K562 (cell line): Measurements from ENCODE around the gene TRPC4AP. TPM values are rescaled to one million over a fixed set of nuclear protein-coding genes. Genes with fewer than 3 reads are reported as not detected.
A peak's percentile ranks its signal among the peaks of the same experiment; 100 is the strongest.

Source experiments
- CREB1 ChIP-seq, 2 experiments: sonication (generic) in 1 of 2; formaldehyde crosslinking in 1 of 2; IDR thresholded peaks; 2 replicates each; pipeline versions ENCODE4 v1.6.1 to v1.8.0; 2012 to 2022; ENCODE audit warnings: inconsistent platforms in 1 of 2, mild to moderate bottlenecking in 1 of 2, missing genetic modification reagents in 1 of 2, moderate library complexity in 1 of 2
- CXXC5 ChIP-seq: fragments of 250-450 bp; sonication (Bioruptor Pico); IDR thresholded peaks from 2 replicates; pipeline ENCODE4 v1.8.0; 2022; ENCODE audit warnings: inconsistent platforms, mild to moderate bottlenecking, moderate library complexity
- DMBX1 ChIP-seq: fragments of 250-450 bp; sonication (Bioruptor Pico); IDR thresholded peaks from 2 replicates; pipeline ENCODE4 v1.8.0; 2022; ENCODE audit warnings: inconsistent platforms, mild to moderate bottlenecking, moderate library complexity, borderline replicate concordance
- EP300 ChIP-seq: IDR thresholded peaks from 2 replicates; pipeline ENCODE4 v1.6.1; 2012; ENCODE audit warnings: low read length, improper control_type of control experiment
- ETS2 ChIP-seq: IDR thresholded peaks from 2 replicates; pipeline ENCODE4 v1.6.1; 2016; ENCODE audit warnings: borderline replicate concordance, missing genetic modification characterization, mild to moderate bottlenecking, moderate library complexity, missing compliant biosample characterization; ENCODE audit not compliant: poor library complexity, severe bottlenecking
- FOXP1 ChIP-seq: sonication (generic); formaldehyde crosslinking; IDR thresholded peaks from 2 replicates; pipeline ENCODE4 v1.8.0; 2022; ENCODE audit warnings: mild to moderate bottlenecking, missing genetic modification reagents
- GATAD2B ChIP-seq: fragments of 450-650 bp; IDR thresholded peaks from 2 replicates; pipeline ENCODE4 v1.6.1; 2017; ENCODE audit warnings: mild to moderate bottlenecking, borderline replicate concordance
- HDAC2 ChIP-seq: fragments of 450-650 bp; IDR thresholded peaks from 2 replicates; pipeline ENCODE4 v1.6.1; 2016; ENCODE audit warnings: mild to moderate bottlenecking
- JUN ChIP-seq, 2 experiments: sonication (generic) in 1 of 2; formaldehyde crosslinking in 1 of 2; IDR thresholded peaks; 2 replicates each; pipeline versions ENCODE4 v1.6.1 to v1.8.0; 2012 to 2022; ENCODE audit warnings: borderline replicate concordance in 2 of 2, mild to moderate bottlenecking in 2 of 2, improper control_type of control experiment in 1 of 2, low read depth in 1 of 2, low read length in 1 of 2, missing genetic modification reagents in 1 of 2
- JUND ChIP-seq, 2 experiments: IDR thresholded peaks; 2 replicates in 1 of 2; 3 replicates in 1 of 2; pipeline ENCODE4 v1.6.1; 2011; ENCODE audit warnings: borderline replicate concordance in 2 of 2, low read depth in 2 of 2, low read length in 2 of 2, improper control_type of control experiment in 1 of 2, missing biosample characterization in 1 of 2, missing genetic modification characterization in 1 of 2, missing genetic modification reagents in 1 of 2
- L3MBTL2 ChIP-seq: fragments of 450-650 bp; IDR thresholded peaks from 2 replicates; pipeline ENCODE4 v1.6.1; 2016; ENCODE audit warnings: mild to moderate bottlenecking, moderate library complexity
- MXI1 ChIP-seq: IDR thresholded peaks from 2 replicates; pipeline ENCODE4 v1.6.1; 2011; ENCODE audit warnings: low read depth, mild to moderate bottlenecking, improper control_type of control experiment, low read length
- NR2C1 ChIP-seq, 2 experiments: fragments of 450-650 bp; IDR thresholded peaks; 2 replicates each; pipeline ENCODE4 v1.6.1; 2017; ENCODE audit warnings: mild to moderate bottlenecking in 2 of 2, antibody characterized with exemption in 1 of 2, inconsistent platforms in 1 of 2, missing compliant biosample characterization in 1 of 2, missing genetic modification characterization in 1 of 2
- PKNOX1 ChIP-seq: fragments of 450-650 bp; IDR thresholded peaks from 2 replicates; pipeline ENCODE4 v1.6.1; 2016
- PURB ChIP-seq: sonication (generic); formaldehyde crosslinking; IDR thresholded peaks from 2 replicates; pipeline ENCODE4 v1.9.0; 2021; ENCODE audit warnings: low read depth, mild to moderate bottlenecking, missing genetic modification reagents
- SMAD4 ChIP-seq: fragments of 250-450 bp; sonication (Bioruptor Pico); conservative IDR thresholded peaks from 2 replicates; pipeline ENCODE4 v1.8.0; 2021; ENCODE audit warnings: inconsistent platforms, mild to moderate bottlenecking, moderate library complexity
- SMARCE1 ChIP-seq: fragments of 450-650 bp; IDR thresholded peaks from 2 replicates; pipeline ENCODE4 v1.7.1; 2016; ENCODE audit warnings: mild to moderate bottlenecking
- ZNF121 ChIP-seq: sonication (generic); formaldehyde crosslinking; conservative IDR thresholded peaks from 2 replicates; pipeline ENCODE4 v1.8.0; 2022; ENCODE audit warnings: missing genetic modification reagents
- ZNF175 ChIP-seq: fragments of 200-800 bp; sonication (Bioruptor generic); IDR thresholded peaks from 2 replicates; pipeline ENCODE4 v1.6.1; 2016; ENCODE audit warnings: low read depth, mild to moderate bottlenecking, missing genetic modification characterization, missing compliant biosample characterization
- ZNF197 ChIP-seq: fragments of 200-800 bp; sonication (Bioruptor generic); IDR thresholded peaks from 2 replicates; pipeline ENCODE4 v1.6.1; 2016; ENCODE audit warnings: low read depth, missing genetic modification characterization, missing compliant biosample characterization
- ZNF217 ChIP-seq: sonication (generic); formaldehyde crosslinking; IDR thresholded peaks from 2 replicates; pipeline ENCODE4 v1.8.0; 2022; ENCODE audit warnings: mild to moderate bottlenecking, missing genetic modification reagents
- ZNF274 ChIP-seq: IDR thresholded peaks from 2 replicates; pipeline ENCODE4 v1.6.1; 2011; ENCODE audit warnings: low read depth, mild to moderate bottlenecking, low read length, moderate library complexity, borderline replicate concordance
- polyA plus RNA-seq, 8 experiments: library from polyadenylated mRNA; depleted of rRNA in 4 of 8; stranded (reverse) in 5 of 8; unstranded in 3 of 8; fragments of >200 nt; fragmentation: Nextera tagmentation in 2 of 8; fragmentation: Illumina TruSeq in 1 of 8; extraction: Ambion mirVana in 2 of 8; extraction: Trizol in 1 of 8; gene quantifications; 2 replicates each; pipeline versions ENCODE4 v1.2.1 to v1.2.3, GENCODE V29; 2011 to 2014; ENCODE audit warnings: inconsistent platforms in 1 of 8, missing spikeins in 1 of 8
- total RNA-seq, 7 experiments: library from RNA; depleted of rRNA in 6 of 7; stranded (reverse); fragments of >200 nt in 6 of 7; fragmentation: Illumina TruSeq in 2 of 7; extraction: Trizol in 2 of 7; gene quantifications; 2 replicates each; pipeline versions ENCODE4 v1.2.1 to v1.2.3, GENCODE V29; 2011 to 2021; ENCODE audit warnings: low replicate concordance in 1 of 7
- TF ChIP-seq, protein P1 (sequence below), 2 experiments: fragments of 450-650 bp in 1 of 2; sonication (generic) in 1 of 2; formaldehyde crosslinking in 1 of 2; IDR thresholded peaks in 1 of 2; conservative IDR thresholded peaks in 1 of 2; 2 replicates each; pipeline versions ENCODE4 v1.6.1 to v1.8.1; 2016 to 2023; ENCODE audit warnings: mild to moderate bottlenecking in 2 of 2, moderate library complexity in 2 of 2, inconsistent platforms in 1 of 2, missing genetic modification reagents in 1 of 2
- TF ChIP-seq, protein P2 (sequence below): sonication (generic); IDR thresholded peaks from 2 replicates; pipeline ENCODE4 v1.6.1; 2016

Gene TRPC4AP
- total and polyA plus RNA-seq, 9 of the 15 experiments (the other 6 are each of a cell fraction or from before 2014, with no cell fraction given): 2.3 to 70.3 (median 33.3) TPM

GRCh38 chr20:35085477-35086225, 7.0 kb downstream of the TRPC4AP start (continued):
- TF ChIP-seq, protein P1, sequence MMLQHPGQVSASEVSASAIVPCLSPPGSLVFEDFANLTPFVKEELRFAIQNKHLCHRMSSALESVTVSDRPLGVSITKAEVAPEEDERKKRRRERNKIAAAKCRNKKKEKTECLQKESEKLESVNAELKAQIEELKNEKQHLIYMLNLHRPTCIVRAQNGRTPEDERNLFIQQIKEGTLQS (IDR thresholded peaks at IDR 0.05): peak; percentile 75; the same call in 1 of the 2 replicates
- TF ChIP-seq, protein P1 (CRISPR knock-in tag; conservative IDR thresholded peaks at IDR 0.05): no peak
- no peak for TF ChIP-seq ETS2 (tag)
- no peak for TF ChIP-seq GATAD2B
- TF ChIP-seq ZNF274: no peak
- peak; percentile 84 for TF ChIP-seq L3MBTL2
- peak; percentile 82 for TF ChIP-seq ZNF175
- no peak for TF ChIP-seq NR2C1 (IDR thresholded peaks at IDR 0.05)
- TF ChIP-seq NR2C1 (tag; IDR thresholded peaks at IDR 0.05): peak; percentile 11; the same call in 1 of the 2 replicates
- no peak for TF ChIP-seq HDAC2
- TF ChIP-seq SMAD4: peak; percentile 63; the same call in 1 of the 2 replicates
- peak; percentile 13; the same call in 1 of the 2 replicates for TF ChIP-seq JUND (IDR thresholded peaks at IDR 0.05; ENCODE audit: borderline replicate concordance, low read depth, low read length)
- no peak for TF ChIP-seq JUND (tag; IDR thresholded peaks at IDR 0.05; ENCODE audit: borderline replicate concordance, low read depth, low read length)
- peak; percentile 83 for TF ChIP-seq EP300
- TF ChIP-seq, protein P2, sequence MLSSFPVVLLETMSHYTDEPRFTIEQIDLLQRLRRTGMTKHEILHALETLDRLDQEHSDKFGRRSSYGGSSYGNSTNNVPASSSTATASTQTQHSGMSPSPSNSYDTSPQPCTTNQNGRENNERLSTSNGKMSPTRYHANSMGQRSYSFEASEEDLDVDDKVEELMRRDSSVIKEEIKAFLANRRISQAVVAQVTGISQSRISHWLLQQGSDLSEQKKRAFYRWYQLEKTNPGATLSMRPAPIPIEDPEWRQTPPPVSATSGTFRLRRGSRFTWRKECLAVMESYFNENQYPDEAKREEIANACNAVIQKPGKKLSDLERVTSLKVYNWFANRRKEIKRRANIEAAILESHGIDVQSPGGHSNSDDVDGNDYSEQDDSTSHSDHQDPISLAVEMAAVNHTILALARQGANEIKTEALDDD: peak; percentile 58; the same call in 1 of the 2 replicates
- no peak for TF ChIP-seq MXI1
- peak; percentile 51 for TF ChIP-seq CXXC5
- TF ChIP-seq ZNF121 (CRISPR knock-in tag): peak; percentile 95
- peak; percentile 48; the same call in 1 of the 2 replicates for TF ChIP-seq ZNF197 (CRISPR knock-in tag)
- TF ChIP-seq PURB (CRISPR knock-in tag): no peak
- TF ChIP-seq ZNF217 (CRISPR knock-in tag): no peak
- TF ChIP-seq PKNOX1: peak; percentile 56; the same call in 1 of the 2 replicates
- TF ChIP-seq FOXP1 (CRISPR knock-in tag): no peak
- TF ChIP-seq SMARCE1: peak; percentile 21; the same call in 1 of the 2 replicates
- TF ChIP-seq JUN (IDR thresholded peaks at IDR 0.05; ENCODE audit: borderline replicate concordance, low read depth, low read length): no peak
- no peak for TF ChIP-seq JUN (CRISPR knock-in tag; IDR thresholded peaks at IDR 0.05; ENCODE audit: borderline replicate concordance)
- TF ChIP-seq CREB1 (IDR thresholded peaks at IDR 0.05): no peak
- TF ChIP-seq CREB1 (CRISPR knock-in tag; IDR thresholded peaks at IDR 0.05): no peak
- TF ChIP-seq DMBX1 (CRISPR knock-in tag): peak; percentile 74; the same call in 1 of the 2 replicates
